ENCODE results near the gene ARHGAP18. TPM values are rescaled to one million over a fixed set of nuclear protein-coding genes. Genes with fewer than 3 reads are reported as not detected.

The ARHGAP18 gene
- total RNA-seq, 4 donors from 2014 or later = 2.8 to 9.0 (median 7.1) TPM

GRCh38 chr6:129598244-129599187 is 111.5 kb downstream of the ARHGAP18 start:
- no peaks in the 10 kb centered on the region for H3K27me3 ChIP-seq
- no peaks in the 10 kb centered on the region for H3K36me3 ChIP-seq
- TF ChIP-seq CTCF (IDR thresholded peaks at IDR 0.05) (peak; percentile 74 to 91 (median 79)), POLR2A (IDR thresholded peaks at IDR 0.05) (no peak)
- WGBS, 2 donors = 47 to 50% methylated on average over 6 of the region's 6 CpGs
- no peak overlapping the region for H3K4me3 ChIP-seq
- intact Hi-C loops (cut with DNase I) = loop anchor here (10.0 kb wide), 1 partner anchor 416 kb away; the partner anchor contains the start of gene L3MBTL3
- peaks cover 0 to 7% (median 0%) of the 10 kb centered on the region in 3 donors for H3K4me1 ChIP-seq
- H3K9me3 ChIP-seq = no peaks in the 10 kb centered on the region
- no peak for DNase-seq
- no peak overlapping the region for H3K27ac ChIP-seq

GRCh38 chr6:129597023-129597713 is 112.8 kb downstream of the ARHGAP18 start:
- no peak overlapping the region for H3K27ac ChIP-seq
- H3K27me3 ChIP-seq = no peaks in the 10 kb centered on the region
- H3K9me3 ChIP-seq = no peaks in the 10 kb centered on the region
- intact Hi-C loops (cut with DNase I) = loop anchor here (10.0 kb wide), 1 partner anchor 418 kb away; the partner anchor contains the start of gene L3MBTL3
- no peaks in the 10 kb centered on the region for H3K36me3 ChIP-seq
- WGBS, 2 donors = 81 to 91% methylated on average over 5 of the region's 5 CpGs
- no peak overlapping the region for H3K4me3 ChIP-seq
- DNase-seq = no peak
- H3K4me1 ChIP-seq = peaks cover 0 to 7% (median 0%) of the 10 kb centered on the region in 3 donors
- TF ChIP-seq CTCF (IDR thresholded peaks at IDR 0.05) (no peak), POLR2A (IDR thresholded peaks at IDR 0.05) (no peak)

GRCh38 chr6:129596522-129596921 is 113.5 kb downstream of the ARHGAP18 start:
- no peaks in the 10 kb centered on the region for H3K9me3 ChIP-seq
- no peak overlapping the region for H3K27ac ChIP-seq
- H3K27me3 ChIP-seq = no peaks in the 10 kb centered on the region
- H3K4me1 ChIP-seq = peaks cover 0 to 8% (median 0%) of the 10 kb centered on the region in 3 donors
- no peaks in the 10 kb centered on the region for H3K36me3 ChIP-seq
- 77 to 94% methylated on average over 1 of the region's 1 CpG for WGBS, 2 donors
- DNase-seq = no peak
- H3K4me3 ChIP-seq = no peak overlapping the region
- TF ChIP-seq POLR2A (IDR thresholded peaks at IDR 0.05) (no peak), CTCF (IDR thresholded peaks at IDR 0.05) (no peak)
- intact Hi-C loops (cut with DNase I) = loop anchor here (10.0 kb wide), 1 partner anchor 418 kb away; the partner anchor contains the start of gene L3MBTL3

- no peaks in the 10 kb centered on the region for H3K9me3 ChIP-seq
- no peaks in the 10 kb centered on the region for H3K27me3 ChIP-seq
- no peak overlapping the region for H3K4me3 ChIP-seq
- DNase-seq = no peak
- TF ChIP-seq POLR2A (IDR thresholded peaks at IDR 0.05) (no peak), CTCF (IDR thresholded peaks at IDR 0.05) (no peak)
- WGBS, 2 donors = 78 to 83% methylated on average over 1 to 3 of the region's 3 CpGs
- no peaks in the 10 kb centered on the region for H3K36me3 ChIP-seq
- H3K27ac ChIP-seq = no peak overlapping the region
- intact Hi-C loops (cut with DNase I) = loop anchor here (10.0 kb wide), 1 partner anchor 422 kb away; the partner anchor contains the start of gene L3MBTL3
- H3K4me1 ChIP-seq = peaks cover 0 to 20% (median 0%) of the 10 kb centered on the region in 3 donors
Measured at GRCh38 chr6:129593233-129593564, 116.8 kb downstream of the ARHGAP18 start.
